K562 (cell line): ENCODE measurements around the gene LTO1. TPM values are rescaled to one million over a fixed set of nuclear protein-coding genes. Genes with fewer than 3 reads are reported as not detected.

ENCODE experiments used
- DMBX1 ChIP-seq: fragments of 250-450 bp; sonication (Bioruptor Pico); IDR thresholded peaks from 2 replicates; pipeline ENCODE4 v1.8.0; 2022; ENCODE audit warnings: inconsistent platforms, mild to moderate bottlenecking, moderate library complexity, borderline replicate concordance
- FUS ChIP-seq: fragments of 200-400 bp; formaldehyde crosslinking; optimal IDR thresholded peaks from 2 replicates; pipeline ENCODE3; 2017; ENCODE audit warnings: low read depth, low read length
- KAT7 ChIP-seq: sonication (generic); formaldehyde crosslinking; IDR thresholded peaks from 2 replicates; pipeline ENCODE4 v1.8.0; 2022; ENCODE audit warnings: missing genetic modification reagents, mild to moderate bottlenecking, borderline replicate concordance
- POLR2AphosphoS5 ChIP-seq: IDR thresholded peaks from 2 replicates; pipeline ENCODE4 v1.6.1; 2011; ENCODE audit warnings: mild to moderate bottlenecking, low read depth, low read length, moderate library complexity; ENCODE audit not compliant: control insufficient read depth, insufficient read depth
- ZNF232 ChIP-seq: sonication (generic); formaldehyde crosslinking; IDR thresholded peaks from 2 replicates; pipeline ENCODE4 v1.8.0; 2022; ENCODE audit warnings: mild to moderate bottlenecking, missing genetic modification reagents
- ZNF282 ChIP-seq: sonication (generic); formaldehyde crosslinking; IDR thresholded peaks from 2 replicates; pipeline ENCODE4 v1.8.1; 2023; ENCODE audit warnings: missing genetic modification reagents
- ZNF41 ChIP-seq: fragments of 250-450 bp; sonication (Bioruptor Pico); conservative IDR thresholded peaks from 2 replicates; pipeline ENCODE4 v1.4.0; 2020; ENCODE audit warnings: mild to moderate bottlenecking
- ZNF518B ChIP-seq: fragments of 250-450 bp; sonication (Bioruptor Pico); IDR thresholded peaks from 2 replicates; pipeline ENCODE4 v1.5.0; 2021; ENCODE audit warnings: mild to moderate bottlenecking, moderate library complexity
- polyA plus RNA-seq, 8 experiments: library from polyadenylated mRNA; depleted of rRNA in 4 of 8; stranded (reverse) in 5 of 8; unstranded in 3 of 8; fragments of >200 nt; fragmentation: Nextera tagmentation in 2 of 8; fragmentation: Illumina TruSeq in 1 of 8; extraction: Ambion mirVana in 2 of 8; extraction: Trizol in 1 of 8; gene quantifications; 2 replicates each; pipeline versions ENCODE4 v1.2.1 to v1.2.3, GENCODE V29; 2011 to 2014; ENCODE audit warnings: inconsistent platforms in 1 of 8, missing spikeins in 1 of 8
- total RNA-seq, 7 experiments: library from RNA; depleted of rRNA in 6 of 7; stranded (reverse); fragments of >200 nt in 6 of 7; fragmentation: Illumina TruSeq in 2 of 7; extraction: Trizol in 2 of 7; gene quantifications; 2 replicates each; pipeline versions ENCODE4 v1.2.1 to v1.2.3, GENCODE V29; 2011 to 2021; ENCODE audit warnings: low replicate concordance in 1 of 7
- TF ChIP-seq, protein P1 (sequence below): fragments of 450-650 bp; IDR thresholded peaks from 2 replicates; pipeline ENCODE4 v1.6.1; 2014; ENCODE audit warnings: low read depth, mild to moderate bottlenecking, moderate library complexity, borderline replicate concordance
- TF ChIP-seq, protein P2 (sequence below), 2 experiments: fragments of 450-650 bp in 1 of 2; IDR thresholded peaks; 2 replicates each; pipeline ENCODE4 v1.6.1; 2011 to 2017; ENCODE audit warnings: low read depth in 2 of 2, antibody characterized with exemption in 1 of 2, borderline replicate concordance in 1 of 2, low read length in 1 of 2, mild to moderate bottlenecking in 1 of 2, mixed read lengths in 1 of 2; ENCODE audit not compliant: control insufficient read depth in 1 of 2
- TF ChIP-seq, protein P3 (sequence below), 2 experiments: fragments of 250-450 bp in 1 of 2; fragments of 450-650 bp in 1 of 2; sonication (Bioruptor Pico) in 1 of 2; IDR thresholded peaks; 2 replicates each; pipeline versions ENCODE4 v1.6.1 to v1.8.0; 2016 to 2021; ENCODE audit warnings: mild to moderate bottlenecking in 2 of 2, moderate library complexity in 2 of 2, missing compliant biosample characterization in 1 of 2, missing genetic modification characterization in 1 of 2

LTO1 gene
- total and polyA plus RNA-seq, 9 of the 15 experiments (the other 6 are each of a cell fraction or from before 2014, with no cell fraction given): 2.6 to 43.4 (median 19.1) TPM

DNA sequence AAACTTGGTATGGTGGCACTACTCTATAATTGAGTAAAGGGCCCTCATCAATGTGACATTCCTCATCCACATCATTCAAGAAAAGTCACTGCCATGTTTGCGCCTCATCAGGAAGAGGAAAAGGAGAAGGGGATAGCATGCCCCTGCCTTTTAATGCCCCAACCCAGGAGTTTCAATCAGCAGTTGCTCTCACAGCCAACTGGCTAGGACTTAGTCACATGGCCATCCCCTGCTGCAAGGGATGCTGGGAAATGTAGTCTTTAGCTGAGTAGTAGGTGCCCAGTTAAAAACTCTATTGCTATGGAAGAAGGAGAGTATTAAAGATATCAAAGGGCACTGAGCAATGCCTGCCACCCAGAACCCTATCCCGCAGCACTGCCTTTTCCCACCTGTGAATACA is 45.1 kb downstream of the LTO1 start (continued):
- TF ChIP-seq DMBX1 (CRISPR knock-in tag) (no peak), ZNF232 (CRISPR knock-in tag) (no peak), ZNF41 (CRISPR knock-in tag) (no peak), POLR2AphosphoS5 (no peak), KAT7 (CRISPR knock-in tag) (no peak), FUS (no peak), ZNF282 (CRISPR knock-in tag) (no peak), ZNF518B (CRISPR knock-in tag) (no peak)
- TF ChIP-seq, protein P1, sequence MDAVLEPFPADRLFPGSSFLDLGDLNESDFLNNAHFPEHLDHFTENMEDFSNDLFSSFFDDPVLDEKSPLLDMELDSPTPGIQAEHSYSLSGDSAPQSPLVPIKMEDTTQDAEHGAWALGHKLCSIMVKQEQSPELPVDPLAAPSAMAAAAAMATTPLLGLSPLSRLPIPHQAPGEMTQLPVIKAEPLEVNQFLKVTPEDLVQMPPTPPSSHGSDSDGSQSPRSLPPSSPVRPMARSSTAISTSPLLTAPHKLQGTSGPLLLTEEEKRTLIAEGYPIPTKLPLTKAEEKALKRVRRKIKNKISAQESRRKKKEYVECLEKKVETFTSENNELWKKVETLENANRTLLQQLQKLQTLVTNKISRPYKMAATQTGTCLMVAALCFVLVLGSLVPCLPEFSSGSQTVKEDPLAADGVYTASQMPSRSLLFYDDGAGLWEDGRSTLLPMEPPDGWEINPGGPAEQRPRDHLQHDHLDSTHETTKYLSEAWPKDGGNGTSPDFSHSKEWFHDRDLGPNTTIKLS: peak; percentile 28; the same call in 1 of the 2 replicates
- TF ChIP-seq, protein P2, sequence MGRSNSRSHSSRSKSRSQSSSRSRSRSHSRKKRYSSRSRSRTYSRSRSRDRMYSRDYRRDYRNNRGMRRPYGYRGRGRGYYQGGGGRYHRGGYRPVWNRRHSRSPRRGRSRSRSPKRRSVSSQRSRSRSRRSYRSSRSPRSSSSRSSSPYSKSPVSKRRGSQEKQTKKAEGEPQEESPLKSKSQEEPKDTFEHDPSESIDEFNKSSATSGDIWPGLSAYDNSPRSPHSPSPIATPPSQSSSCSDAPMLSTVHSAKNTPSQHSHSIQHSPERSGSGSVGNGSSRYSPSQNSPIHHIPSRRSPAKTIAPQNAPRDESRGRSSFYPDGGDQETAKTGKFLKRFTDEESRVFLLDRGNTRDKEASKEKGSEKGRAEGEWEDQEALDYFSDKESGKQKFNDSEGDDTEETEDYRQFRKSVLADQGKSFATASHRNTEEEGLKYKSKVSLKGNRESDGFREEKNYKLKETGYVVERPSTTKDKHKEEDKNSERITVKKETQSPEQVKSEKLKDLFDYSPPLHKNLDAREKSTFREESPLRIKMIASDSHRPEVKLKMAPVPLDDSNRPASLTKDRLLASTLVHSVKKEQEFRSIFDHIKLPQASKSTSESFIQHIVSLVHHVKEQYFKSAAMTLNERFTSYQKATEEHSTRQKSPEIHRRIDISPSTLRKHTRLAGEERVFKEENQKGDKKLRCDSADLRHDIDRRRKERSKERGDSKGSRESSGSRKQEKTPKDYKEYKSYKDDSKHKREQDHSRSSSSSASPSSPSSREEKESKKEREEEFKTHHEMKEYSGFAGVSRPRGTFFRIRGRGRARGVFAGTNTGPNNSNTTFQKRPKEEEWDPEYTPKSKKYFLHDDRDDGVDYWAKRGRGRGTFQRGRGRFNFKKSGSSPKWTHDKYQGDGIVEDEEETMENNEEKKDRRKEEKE (IDR thresholded peaks at IDR 0.05; ENCODE audit: borderline replicate concordance in 1 of 2, control insufficient read depth in 1 of 2, low read depth in 2 of 2, low read length in 1 of 2): no peak
- TF ChIP-seq, protein P3, sequence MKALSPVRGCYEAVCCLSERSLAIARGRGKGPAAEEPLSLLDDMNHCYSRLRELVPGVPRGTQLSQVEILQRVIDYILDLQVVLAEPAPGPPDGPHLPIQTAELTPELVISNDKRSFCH (CRISPR knock-in tag; IDR thresholded peaks at IDR 0.05): no peak
- TF ChIP-seq, protein P3 (tag; IDR thresholded peaks at IDR 0.05): no peak
